ENCODE results near the gene TMEM171. TPM values are rescaled to one million over a fixed set of nuclear protein-coding genes. Genes with fewer than 3 reads are reported as not detected.

The TMEM171 gene
- total RNA-seq, 2 donors from 2014 or later: not detected

DNA sequence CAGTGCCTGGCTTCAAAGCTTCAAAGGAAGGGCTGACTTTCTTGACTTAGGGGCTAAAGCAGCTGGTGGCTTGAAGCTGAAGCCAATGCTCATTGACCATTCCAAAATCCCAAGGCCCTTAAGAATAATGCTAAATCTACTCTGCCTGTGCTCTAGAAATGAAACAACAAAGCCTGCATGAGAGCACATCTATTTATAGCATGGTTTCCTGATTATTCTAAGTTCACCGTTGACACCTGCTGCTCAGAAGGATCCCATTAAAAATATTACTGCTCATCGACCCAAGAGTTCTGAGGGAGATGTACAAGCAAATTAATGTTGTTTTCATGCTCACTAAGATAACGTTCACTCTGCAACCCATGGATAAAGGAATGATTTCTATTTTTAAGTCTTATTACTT lies 59.4 kb downstream of the TMEM171 start:
- no peaks in the 10 kb centered on the region for H3K36me3 ChIP-seq
- H3K4me3 ChIP-seq: no peak overlapping the region
- TF ChIP-seq, protein P1, sequence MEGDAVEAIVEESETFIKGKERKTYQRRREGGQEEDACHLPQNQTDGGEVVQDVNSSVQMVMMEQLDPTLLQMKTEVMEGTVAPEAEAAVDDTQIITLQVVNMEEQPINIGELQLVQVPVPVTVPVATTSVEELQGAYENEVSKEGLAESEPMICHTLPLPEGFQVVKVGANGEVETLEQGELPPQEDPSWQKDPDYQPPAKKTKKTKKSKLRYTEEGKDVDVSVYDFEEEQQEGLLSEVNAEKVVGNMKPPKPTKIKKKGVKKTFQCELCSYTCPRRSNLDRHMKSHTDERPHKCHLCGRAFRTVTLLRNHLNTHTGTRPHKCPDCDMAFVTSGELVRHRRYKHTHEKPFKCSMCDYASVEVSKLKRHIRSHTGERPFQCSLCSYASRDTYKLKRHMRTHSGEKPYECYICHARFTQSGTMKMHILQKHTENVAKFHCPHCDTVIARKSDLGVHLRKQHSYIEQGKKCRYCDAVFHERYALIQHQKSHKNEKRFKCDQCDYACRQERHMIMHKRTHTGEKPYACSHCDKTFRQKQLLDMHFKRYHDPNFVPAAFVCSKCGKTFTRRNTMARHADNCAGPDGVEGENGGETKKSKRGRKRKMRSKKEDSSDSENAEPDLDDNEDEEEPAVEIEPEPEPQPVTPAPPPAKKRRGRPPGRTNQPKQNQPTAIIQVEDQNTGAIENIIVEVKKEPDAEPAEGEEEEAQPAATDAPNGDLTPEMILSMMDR (IDR thresholded peaks at IDR 0.05): no peak
- H3K27ac ChIP-seq: no peak overlapping the region
- no peaks in the 10 kb centered on the region for H3K27me3 ChIP-seq (replicated peaks; ENCODE audit: insufficient read depth)
- DNase-seq (ENCODE audit: low spot score) (no peak), ATAC-seq (ENCODE audit: insufficient number of reproducible peaks, low FRiP score, low read depth) (no peak)
- H3K9me3 ChIP-seq: no peaks in the 10 kb centered on the region
- no peaks in the 10 kb centered on the region for H3K4me1 ChIP-seq (ENCODE audit: control insufficient read depth in 1 of 2, low read depth in 2 of 2)

DNA sequence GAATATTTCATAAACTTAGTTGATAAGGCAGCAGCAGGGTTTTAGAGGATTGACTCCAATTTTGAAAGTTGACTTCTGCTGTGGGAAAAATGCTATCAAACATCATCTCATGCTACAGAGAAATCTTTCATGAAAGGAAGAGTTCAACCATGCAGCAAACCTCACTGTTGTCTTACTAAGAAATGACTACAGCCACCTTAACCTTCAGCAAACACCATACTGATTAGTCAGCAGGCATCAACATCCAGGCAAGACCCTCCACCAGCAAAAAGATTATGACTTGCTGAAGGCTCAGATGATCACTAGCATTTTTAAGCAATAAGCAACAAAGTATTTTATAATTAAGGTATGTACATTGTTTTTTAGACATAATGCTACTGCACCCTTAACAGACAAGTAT lies 60.2 kb downstream of the TMEM171 start:
- no peaks in the 10 kb centered on the region for H3K36me3 ChIP-seq
- H3K4me3 ChIP-seq: no peak overlapping the region
- TF ChIP-seq, protein P1 (IDR thresholded peaks at IDR 0.05): no peak
- H3K4me1 ChIP-seq (ENCODE audit: control insufficient read depth in 1 of 2, low read depth in 2 of 2): no peaks in the 10 kb centered on the region
- no peak for DNase-seq (ENCODE audit: low spot score)
- no peak for ATAC-seq (ENCODE audit: insufficient number of reproducible peaks, low FRiP score, low read depth)
- H3K27ac ChIP-seq: no peak overlapping the region
- H3K9me3 ChIP-seq: no peaks in the 10 kb centered on the region
- H3K27me3 ChIP-seq (replicated peaks; ENCODE audit: insufficient read depth): no peaks in the 10 kb centered on the region

Other genes starting within 250 kb of the TMEM171 start
- 10 to 100 TPM; 34.4 to 38.2 TPM for gene FCHO2, start 164.5 kb upstream of the TMEM171 start, total RNA-seq
- gene TMEM174, start 52.6 kb downstream of the TMEM171 start, total RNA-seq: not detected